Adrenal gland (tissue), 12 donors: Measurements from ENCODE around the gene STK11IP. TPM values are rescaled to one million over a fixed set of nuclear protein-coding genes. Genes with fewer than 3 reads are reported as not detected.

Source experiments
- DNase-seq, 7 donors: peaks; one replicate each; pipeline ENCODE4 v3.0.0-alpha.2; 2019 to 2020
- H3K27ac ChIP-seq, 5 donors: fragments of 200-600 bp; sonication (generic) in 4 of 5; 1 replicate in 3 of 5; 2 replicates in 2 of 5; pipeline versions ENCODE4 v1.5.1 to v1.8.0; 2016 to 2020; ENCODE audit warnings: mild to moderate bottlenecking in 1 of 5
- H3K27me3 ChIP-seq: fragments of 200-600 bp; 2 replicates; pipeline ENCODE4 v1.8.0; 2021
- H3K36me3 ChIP-seq, 2 donors: fragments of 200-600 bp; replicated peaks in 1 of 2; 1 replicate in 1 of 2; 2 replicates in 1 of 2; pipeline versions ENCODE4 v1.5.1 to v1.8.0; 2018 to 2022
- H3K4me1 ChIP-seq, 2 donors: fragments of 200-600 bp; replicated peaks in 1 of 2; 1 replicate in 1 of 2; 2 replicates in 1 of 2; pipeline versions ENCODE4 v1.5.1 to v1.8.0; 2018 to 2021
- H3K4me3 ChIP-seq, 4 donors: fragments of 200-600 bp; sonication (generic) in 3 of 4; one replicate each; pipeline ENCODE4 v1.5.1; 2016 to 2018
- H3K9me3 ChIP-seq, 3 donors: fragments of 200-600 bp; sonication (generic) in 1 of 3; replicated peaks in 1 of 3; 1 replicate in 2 of 3; 2 replicates in 1 of 3; pipeline versions ENCODE4 v1.5.1 to v1.8.0; 2016 to 2021
- CTCF ChIP-seq, 6 experiments: fragments of 450-650 bp in 4 of 6; fragments of 200-600 bp in 2 of 6; sonication (generic) in 1 of 6; IDR thresholded peaks; 1 replicate in 5 of 6; 2 replicates in 1 of 6; pipeline versions ENCODE4 v1.5.1 to v1.8.0; 2016 to 2021; ENCODE audit warnings: antibody characterized with exemption in 6 of 6, mild to moderate bottlenecking in 2 of 6, moderate library complexity in 1 of 6
- POLR2A ChIP-seq, 2 donors: fragments of 450-650 bp; IDR thresholded peaks; one replicate each; pipeline ENCODE4 v1.6.1; 2017; ENCODE audit warnings: antibody characterized with exemption in 2 of 2, mild to moderate bottlenecking in 2 of 2, moderate library complexity in 1 of 2
- WGBS, 4 donors: extraction: QIAGEN DNeasy Blood & Tissue Kit in 2 of 4; methylation state at CpG; one replicate each; pipeline versions ENCODE4 v1.1.5 to v1.1.7; 2013 to 2017; 5-methylcytosine and 5-hydroxymethylcytosine counted together
- intact Hi-C, 2 donors: fragments of 100-400 bp; cut with DNase I; formaldehyde crosslinking; loops; one replicate each; pipeline versions ENCODE4 v1.14.1 to v1.15.0; 2022 to 2023
- polyA plus RNA-seq, 3 donors: library from polyadenylated mRNA; stranded (reverse); fragments of 200-250 nt in 2 of 3; fragments of 350-450 nt in 1 of 3; fragmentation: Illumina TruSeq in 1 of 3; extraction: RNeasy Lipid Tissue Mini Kit (QIAGEN cat#74804) in 1 of 3; gene quantifications; one replicate each; pipeline ENCODE4 v1.2.3, GENCODE V29; 2013 to 2014
- total RNA-seq, 9 donors: library from RNA; depleted of rRNA in 4 of 9; stranded (reverse); fragments of >200 nt in 4 of 9; fragments of 120-200 nt in 1 of 9; fragmentation: NEBNext Ultra II Directional in 1 of 9; extraction: Animal tissue kit (Norgen Biotek cat#: 25700) in 1 of 9; gene quantifications; one replicate each; pipeline versions ENCODE4 v1.1.0 to v1.2.4, GENCODE V29; 2013 to 2023
- donor health status: healthy with polysubstance abuse.
- donor health status: Bipolar disorder and iron deficiency.
- donor health status: DM: yes; HTN: yes; CAD: no.
- donor health status: DM: no; HTN: no; CAD: no.
- donor health status: DM: no; HTN: no; CAD: no.
- donor health status: DM: yes; HTN: yes; CAD: no.

Gene STK11IP
- total and polyA plus RNA-seq, 12 donors: 5.0 to 68.1 (median 25.5) TPM

- no peaks in the 10 kb centered on the region for H3K36me3 ChIP-seq
- DNase-seq: no peak
Measured at GRCh38 chr2:219636144-219636915, 38.7 kb downstream of the STK11IP start.

GRCh38 chr2:219636941-219637841 is 39.5 kb downstream of the STK11IP start:
- Histone ChIP-seq H3K4me3 (no peak overlapping the region), H3K27ac (no peak overlapping the region), H3K4me1 (peaks cover 0 to 8% of the 10 kb centered on the region in 2 donors), H3K27me3 (no peaks in the 10 kb centered on the region), H3K36me3 (no peaks in the 10 kb centered on the region), H3K9me3 (no peaks in the 10 kb centered on the region)
- TF ChIP-seq POLR2A (IDR thresholded peaks at IDR 0.05) (no peak), CTCF (IDR thresholded peaks at IDR 0.05) (no peak)
- DNase-seq: no peak
- intact Hi-C loops: no loop called here
- WGBS, 4 donors: 75 to 85% (median 82%) methylated on average over 9 to 13 of the region's 13 CpGs

More at GRCh38 chr2:219636144-219636915, 38.7 kb downstream of the STK11IP start:
- H3K4me3 ChIP-seq: no peak overlapping the region
- no peaks in the 10 kb centered on the region for H3K27me3 ChIP-seq
- intact Hi-C loops: no loop called here
- peaks cover 0 to under 1% of the 10 kb centered on the region in 2 donors for H3K4me1 ChIP-seq
- TF ChIP-seq POLR2A (IDR thresholded peaks at IDR 0.05) (no peak), CTCF (IDR thresholded peaks at IDR 0.05) (no peak)
- H3K9me3 ChIP-seq: no peaks in the 10 kb centered on the region
- WGBS, 4 donors: 87 to 94% (median 91%) methylated on average over 23 to 24 of the region's 24 CpGs
- H3K27ac ChIP-seq: no peak overlapping the region

GRCh38 chr2:219637842-219638185 is 40.2 kb downstream of the STK11IP start:
- 88 to 90% (median 89%) methylated on average over 6 to 9 of the region's 9 CpGs for WGBS, 4 donors
- Histone ChIP-seq H3K4me3 (no peak overlapping the region), H3K9me3 (no peaks in the 10 kb centered on the region), H3K36me3 (no peaks in the 10 kb centered on the region), H3K27ac (no peak overlapping the region), H3K27me3 (no peaks in the 10 kb centered on the region), H3K4me1 (peaks cover 0 to 12% of the 10 kb centered on the region in 2 donors)
- intact Hi-C loops: no loop called here
- no peak for DNase-seq
- no peak for TF ChIP-seq CTCF (IDR thresholded peaks at IDR 0.05)
- no peak for TF ChIP-seq POLR2A (IDR thresholded peaks at IDR 0.05)

- Histone ChIP-seq H3K27me3 (no peaks in the 10 kb centered on the region), H3K4me1 (peaks cover 0 to 13% of the 10 kb centered on the region in 2 donors), H3K36me3 (no peaks in the 10 kb centered on the region), H3K4me3 (no peak overlapping the region), H3K27ac (no peak overlapping the region), H3K9me3 (no peaks in the 10 kb centered on the region)
- no peak for DNase-seq
- TF ChIP-seq CTCF (IDR thresholded peaks at IDR 0.05): no peak
- no peak for TF ChIP-seq POLR2A (IDR thresholded peaks at IDR 0.05)
- intact Hi-C loops: no loop called here
- 83 to 92% (median 88%) methylated on average over 10 to 17 of the region's 17 CpGs for WGBS, 4 donors
Measured at GRCh38 chr2:219638217-219638947, 40.7 kb downstream of the STK11IP start.
